ENCODE results near the gene FAM53A.

Gene FAM53A

GRCh38 chr4:1683736-1684505 is at the start of gene FAM53A:
TSS of gene FAM53A (minus strand) at chr4:1684313. CDS start at chr4:1668741, 15,572 bp downstream.
- peak; percentile 95 for DNase-seq

GRCh38 chr4:1732911-1733310 is 48.8 kb upstream of the FAM53A start:
- no peak for DNase-seq

GRCh38 chr4:1731180-1731579 is 47.1 kb upstream of the FAM53A start:
- DNase-seq: no peak

GRCh38 chr4:1730532-1731135 is 46.5 kb upstream of the FAM53A start:
- no peak for DNase-seq

- DNase-seq: no peak
Measured at GRCh38 chr4:1728061-1728980, 44.2 kb upstream of the FAM53A start.

GRCh38 chr4:1727117-1728031 is 43.3 kb upstream of the FAM53A start:
- no peak for DNase-seq

GRCh38 chr4:1726146-1726934 is 42.2 kb upstream of the FAM53A start:
- DNase-seq: peak; percentile 87

GRCh38 chr4:1725521-1725920 is 41.4 kb upstream of the FAM53A start:
- DNase-seq: no peak

- peak; percentile 61 for DNase-seq
Measured at GRCh38 chr4:1723131-1723801, 39.2 kb upstream of the FAM53A start.

GRCh38 chr4:1722551-1723118 is 38.5 kb upstream of the FAM53A start:
- no peak for DNase-seq

GRCh38 chr4:1721666-1722550 is 37.8 kb upstream of the FAM53A start:
- DNase-seq: no peak

- peak; percentile 96 for DNase-seq
Measured at GRCh38 chr4:1721003-1721665, 37.0 kb upstream of the FAM53A start, which contains the start of the genes TACC3 and TMEM129. TSS of gene TACC3 (plus strand) at chr4:1721521. CDS start at chr4:1723422, 1,901 bp downstream. TSS of gene TMEM129 (minus strand) at chr4:1721323. CDS start at chr4:1720837, 486 bp downstream.

- peak; percentile 42 for DNase-seq
Measured at GRCh38 chr4:1720163-1720983, 36.3 kb upstream of the FAM53A start.

- no peak for DNase-seq
Measured at GRCh38 chr4:1718095-1718850, 34.2 kb upstream of the FAM53A start.

- DNase-seq: no peak
Measured at GRCh38 chr4:1717129-1718094, 33.3 kb upstream of the FAM53A start.
